Trophoblast cell (in vitro differentiated cells and primary cell): ENCODE results near the gene LYPD6B.

Experiments used
- DNase-seq, 2 donors: peaks; one replicate each; pipeline ENCODE4 v3.0.0-alpha.2; 2016
- H2AFZ ChIP-seq: 2 replicates; pipeline ENCODE4 v1.6.1; 2013; ENCODE audit warnings: low read length, moderate library complexity, mild to moderate bottlenecking; ENCODE audit not compliant: insufficient read depth, poor library complexity
- H2AK5ac ChIP-seq: 2 replicates; pipeline ENCODE4 v1.6.1; 2013; ENCODE audit warnings: mild to moderate bottlenecking, low read length
- H2BK120ac ChIP-seq: 2 replicates; pipeline ENCODE4 v1.6.1; 2013; ENCODE audit warnings: low read length, mild to moderate bottlenecking, moderate library complexity; ENCODE audit not compliant: insufficient read depth, poor library complexity
- H2BK12ac ChIP-seq: 2 replicates; pipeline ENCODE4 v1.6.1; 2013; ENCODE audit warnings: mild to moderate bottlenecking, low read length, moderate library complexity
- H2BK5ac ChIP-seq: 2 replicates; pipeline ENCODE4 v1.6.1; 2013; ENCODE audit warnings: low read length, low read depth, moderate library complexity, mild to moderate bottlenecking; ENCODE audit not compliant: poor library complexity
- H3K14ac ChIP-seq: 2 replicates; pipeline ENCODE4 v1.6.1; 2013; ENCODE audit warnings: mild to moderate bottlenecking, low read length
- H3K18ac ChIP-seq: 2 replicates; pipeline ENCODE4 v1.6.1; 2013; ENCODE audit warnings: mild to moderate bottlenecking, low read length
- H3K23ac ChIP-seq: 2 replicates; pipeline ENCODE4 v1.6.1; 2013; ENCODE audit warnings: low read length
- H3K27ac ChIP-seq: 2 replicates; pipeline ENCODE4 v1.5.1; 2013; ENCODE audit warnings: low read depth, mild to moderate bottlenecking, inconsistent platforms, low read length, moderate library complexity
- H3K27me3 ChIP-seq: 2 replicates; pipeline ENCODE4 v1.6.1; 2013; ENCODE audit warnings: inconsistent platforms, mild to moderate bottlenecking, low read length, moderate library complexity; ENCODE audit not compliant: insufficient read depth
- H3K36me3 ChIP-seq, 2 experiments: 1 replicate in 1 of 2; 2 replicates in 1 of 2; pipeline ENCODE4 v1.6.1; 2013; ENCODE audit warnings: low read length in 2 of 2, mild to moderate bottlenecking in 2 of 2, moderate library complexity in 1 of 2; ENCODE audit not compliant: insufficient read depth in 2 of 2, control insufficient read depth in 1 of 2
- H3K4ac ChIP-seq: 2 replicates; pipeline ENCODE4 v1.6.1; 2013; ENCODE audit warnings: low read depth, mild to moderate bottlenecking, low read length, moderate library complexity
- H3K4me1 ChIP-seq, 2 experiments: 1 replicate in 1 of 2; 2 replicates in 1 of 2; pipeline ENCODE4 v1.6.1; 2013; ENCODE audit warnings: low read length in 2 of 2, mild to moderate bottlenecking in 2 of 2, moderate library complexity in 1 of 2; ENCODE audit not compliant: insufficient read depth in 2 of 2, control insufficient read depth in 1 of 2
- H3K4me2 ChIP-seq: 2 replicates; pipeline ENCODE4 v1.6.1; 2013; ENCODE audit warnings: inconsistent platforms, mild to moderate bottlenecking, low read length, moderate library complexity
- H3K4me3 ChIP-seq: 2 replicates; pipeline ENCODE4 v1.5.1; 2013; ENCODE audit warnings: mild to moderate bottlenecking, low read depth, low read length, inconsistent platforms
- H3K79me1 ChIP-seq: one replicate; pipeline ENCODE4 v1.6.1; 2013; ENCODE audit warnings: low read length
- H3K79me2 ChIP-seq: 2 replicates; pipeline ENCODE4 v1.6.1; 2013; ENCODE audit warnings: low read length, mild to moderate bottlenecking; ENCODE audit not compliant: control insufficient read depth, insufficient read depth, poor library complexity
- H3K9ac ChIP-seq: 2 replicates; pipeline ENCODE4 v1.6.1; 2013; ENCODE audit warnings: mild to moderate bottlenecking, low read length
- H3K9me3 ChIP-seq: 2 replicates; pipeline ENCODE4 v1.6.1; 2013; ENCODE audit warnings: low read depth, mild to moderate bottlenecking, control low read depth, inconsistent platforms, low read length; ENCODE audit not compliant: insufficient read depth
- H4K12ac ChIP-seq: 2 replicates; pipeline ENCODE4 v1.6.1; 2013; ENCODE audit warnings: low read depth, mild to moderate bottlenecking, low read length, moderate library complexity
- H4K8ac ChIP-seq: 2 replicates; pipeline ENCODE4 v1.6.1; 2013; ENCODE audit warnings: low read depth, mild to moderate bottlenecking, low read length, moderate library complexity
- H4K91ac ChIP-seq: one replicate; pipeline ENCODE4 v1.6.1; 2013; ENCODE audit warnings: low read depth, mild to moderate bottlenecking, low read length, moderate library complexity
- WGBS: extraction: QIAGEN DNeasy Blood & Tissue Kit; methylation state at CpG from one replicate; pipeline ENCODE4 v1.1.7; 2013; ENCODE audit warnings: missing lambda C conversion rate; ENCODE audit not compliant: insufficient read length, insufficient coverage; ENCODE audit errors: extremely low coverage; 5-methylcytosine and 5-hydroxymethylcytosine counted together

Gene LYPD6B

DNA sequence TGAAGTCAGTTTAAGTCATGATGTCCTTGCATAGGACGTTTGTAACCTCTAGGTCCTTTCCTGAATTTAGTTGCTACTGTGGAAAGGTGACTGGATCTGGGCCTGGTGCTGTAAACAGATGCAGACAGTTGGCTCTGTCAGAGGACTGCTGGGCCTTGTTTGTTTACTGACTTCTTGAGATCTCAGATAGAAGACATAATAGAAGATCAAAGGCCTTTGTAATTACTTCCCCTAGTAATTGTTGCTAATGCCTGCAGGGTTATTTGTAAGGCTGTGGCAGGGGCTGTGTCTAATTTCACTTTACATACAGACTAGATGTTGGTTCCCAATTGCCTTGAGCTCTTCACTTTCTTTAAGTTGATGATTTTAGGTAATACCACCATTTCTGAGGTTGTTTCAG, 42.5 kb downstream of the LYPD6B start:
- H3K18ac ChIP-seq: no peak overlapping the region
- no peak overlapping the region for H2AFZ ChIP-seq
- H3K4me1 ChIP-seq: peaks cover 19 to 32% of the 10 kb centered on the region in 2 experiments
- no peak overlapping the region for H2AK5ac ChIP-seq
- no peak overlapping the region for H4K8ac ChIP-seq
- H3K4me3 ChIP-seq: no peak overlapping the region
- H2BK120ac ChIP-seq: no peak overlapping the region
- H3K9ac ChIP-seq: no peak overlapping the region
- H2BK12ac ChIP-seq: no peak overlapping the region
- no peak overlapping the region for H3K4me2 ChIP-seq
- H3K79me1 ChIP-seq: peaks cover 12% of the 10 kb centered on the region
- H4K12ac ChIP-seq: no peak overlapping the region
- no peak overlapping the region for H3K23ac ChIP-seq
- H4K91ac ChIP-seq: no peak overlapping the region
- no peak overlapping the region for H3K14ac ChIP-seq
- WGBS: no CpG with 5 or more reads among the region's 1 CpG
- no peaks in the 10 kb centered on the region for H3K27me3 ChIP-seq
- no peak overlapping the region for H3K27ac ChIP-seq
- no peak overlapping the region for H3K4ac ChIP-seq
- H3K36me3 ChIP-seq: peaks cover 0 to 3% of the 10 kb centered on the region in 2 experiments
- no peak overlapping the region for H2BK5ac ChIP-seq
- DNase-seq: peak in 1 of 2 donors; percentile 45
- peaks cover 2% of the 10 kb centered on the region for H3K79me2 ChIP-seq
- no peaks in the 10 kb centered on the region for H3K9me3 ChIP-seq

DNA sequence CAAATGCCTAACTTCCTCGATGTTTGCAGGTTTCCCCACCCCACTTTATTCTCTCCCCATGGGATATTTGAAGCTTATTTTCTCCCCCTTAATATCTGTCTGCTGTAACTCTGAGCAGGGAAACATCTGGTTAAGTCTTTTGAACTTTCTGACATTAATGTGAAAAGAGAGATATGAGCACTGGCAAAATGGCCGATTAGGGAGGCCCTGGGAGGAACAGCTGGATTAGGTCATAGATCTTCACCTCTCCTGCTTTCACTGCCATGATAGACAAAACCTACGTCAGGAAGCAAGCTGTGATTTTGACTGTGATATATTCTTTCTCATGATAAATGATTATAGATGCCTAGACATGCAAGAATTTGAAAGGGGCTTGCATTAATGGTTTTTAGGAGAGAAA, 43.6 kb downstream of the LYPD6B start:
- Histone ChIP-seq H3K36me3 (peaks cover 3 to 6% of the 10 kb centered on the region in 2 experiments), H2BK120ac (peak overlapping the region; percentile 58), H3K27me3 (no peaks in the 10 kb centered on the region), H3K9me3 (no peaks in the 10 kb centered on the region), H2BK12ac (no peak overlapping the region), H2BK5ac (no peak overlapping the region), H4K12ac (no peak overlapping the region), H3K4ac (peak overlapping the region; percentile 52), H3K79me2 (peaks cover 4% of the 10 kb centered on the region), H3K18ac (no peak overlapping the region), H4K8ac (no peak overlapping the region), H3K9ac (no peak overlapping the region), H3K79me1 (peaks cover 14% of the 10 kb centered on the region), H2AFZ (no peak overlapping the region), H2AK5ac (no peak overlapping the region), H3K27ac (peak overlapping the region; percentile 75), H3K14ac (no peak overlapping the region), H3K23ac (no peak overlapping the region), H3K4me3 (no peak overlapping the region), H3K4me1 (peaks cover 17 to 32% of the 10 kb centered on the region in 2 experiments), H4K91ac (no peak overlapping the region), H3K4me2 (no peak overlapping the region)
- no peak for DNase-seq
- no CpG with 5 or more reads among the region's 3 CpGs for WGBS

DNA sequence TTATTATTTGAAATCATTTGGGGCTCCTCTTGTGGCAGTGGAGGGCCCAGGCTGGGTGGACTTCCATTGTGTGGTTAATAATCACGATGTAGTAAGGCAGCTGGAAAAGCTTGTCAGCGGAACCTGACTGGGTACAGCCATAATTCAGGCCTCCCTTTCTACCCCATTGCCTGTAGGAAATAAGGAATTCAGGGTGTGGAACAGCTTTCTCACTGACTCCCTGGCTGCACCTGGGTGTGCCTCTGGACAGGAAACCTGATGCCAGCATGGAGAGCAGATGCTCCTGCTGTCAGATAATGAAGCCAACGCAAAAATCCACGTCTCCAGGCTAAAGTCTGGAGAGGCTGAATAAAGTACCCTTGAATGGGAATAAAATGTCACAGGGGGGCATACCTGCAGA, 44.2 kb downstream of the LYPD6B start:
- Histone ChIP-seq H3K9ac (no peak overlapping the region), H3K14ac (no peak overlapping the region), H3K27me3 (no peaks in the 10 kb centered on the region), H2AFZ (no peak overlapping the region), H2BK12ac (no peak overlapping the region), H2BK5ac (no peak overlapping the region), H4K91ac (peak overlapping the region; percentile 63), H3K23ac (no peak overlapping the region), H3K79me1 (peaks cover 12% of the 10 kb centered on the region), H4K8ac (no peak overlapping the region), H3K79me2 (peaks cover 4% of the 10 kb centered on the region), H3K27ac (peak overlapping the region; percentile 73), H3K9me3 (no peaks in the 10 kb centered on the region), H4K12ac (no peak overlapping the region), H3K4me2 (peak overlapping the region; percentile 15), H2BK120ac (peak overlapping the region; percentile 11), H3K4me3 (no peak overlapping the region), H3K36me3 (peaks cover 3 to 6% of the 10 kb centered on the region in 2 experiments), H3K4me1 (peaks cover 16 to 30% of the 10 kb centered on the region in 2 experiments), H3K4ac (no peak overlapping the region), H2AK5ac (no peak overlapping the region), H3K18ac (no peak overlapping the region)
- no CpG with 5 or more reads among the region's 4 CpGs for WGBS
- DNase-seq: peak in 1 of 2 donors; percentile 53

DNA sequence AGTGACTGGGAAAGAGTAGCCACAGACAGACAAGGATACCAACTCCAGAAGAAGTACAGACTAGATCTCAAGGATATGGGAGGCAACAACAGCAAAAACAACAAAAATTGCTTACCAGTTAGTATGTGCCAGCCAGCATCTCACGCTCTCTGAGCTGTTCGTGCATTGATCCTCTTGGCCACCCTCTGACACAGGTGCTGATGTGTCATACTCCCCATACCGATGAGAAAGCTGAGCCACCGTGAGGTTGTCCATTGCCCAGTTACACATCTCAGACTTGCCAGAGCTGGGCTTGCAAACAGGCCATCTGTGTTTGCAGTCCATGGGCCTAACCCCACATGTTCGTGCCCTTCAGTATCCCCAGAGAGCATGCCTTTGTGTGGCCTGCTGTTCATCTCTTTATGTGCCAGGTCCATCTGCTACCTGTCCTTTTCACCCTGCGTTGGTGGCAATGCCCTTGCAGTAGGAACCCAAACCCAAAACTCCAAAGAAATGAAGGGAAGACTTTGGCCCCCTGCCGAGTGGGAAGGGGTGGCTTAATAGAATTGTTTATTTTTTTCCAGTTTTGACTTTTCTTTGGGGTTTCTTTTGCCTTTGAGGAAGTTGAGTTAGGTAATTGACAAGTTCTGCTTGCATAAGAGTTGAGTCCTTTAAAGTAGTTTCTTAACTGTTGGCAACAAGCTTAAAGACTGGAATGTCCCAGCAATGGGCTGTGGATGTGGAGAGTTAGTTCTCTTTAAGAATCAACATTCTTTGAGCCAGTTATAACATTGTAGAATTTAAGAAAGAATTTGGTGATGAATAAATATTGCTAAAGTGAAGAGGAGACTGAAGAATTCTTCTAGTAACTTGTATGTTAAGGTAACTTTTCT, 46.7 kb downstream of the LYPD6B start:
- Histone ChIP-seq H2AFZ (no peak overlapping the region), H3K27me3 (no peaks in the 10 kb centered on the region), H3K9ac (no peak overlapping the region), H3K14ac (no peak overlapping the region), H3K4ac (no peak overlapping the region), H2BK5ac (no peak overlapping the region), H4K12ac (no peak overlapping the region), H3K9me3 (no peaks in the 10 kb centered on the region), H3K36me3 (peaks cover 3% of the 10 kb centered on the region in 2 experiments), H3K79me1 (peaks cover 7% of the 10 kb centered on the region), H3K23ac (no peak overlapping the region), H2BK120ac (no peak overlapping the region), H4K8ac (peak overlapping the region; percentile 23), H3K4me1 (peaks cover 10 to 20% of the 10 kb centered on the region in 2 experiments), H3K18ac (peak overlapping the region; percentile 34), H3K4me2 (no peak overlapping the region), H3K27ac (no peak overlapping the region), H4K91ac (no peak overlapping the region), H2BK12ac (peak overlapping the region; percentile 54), H3K4me3 (no peak overlapping the region), H3K79me2 (peaks cover 2% of the 10 kb centered on the region), H2AK5ac (no peak overlapping the region)
- DNase-seq: peak in 1 of 2 donors; percentile 32
- no CpG with 5 or more reads among the region's 7 CpGs for WGBS
